ENCODE measurements around the gene CLTCL1.

- TF ChIP-seq CTCF (conservative IDR thresholded peaks at IDR 0.05; ENCODE audit: low read depth in 2 of 2), result no peak
- TF ChIP-seq STAT1 (IDR thresholded peaks at IDR 0.05; ENCODE audit: unreplicated experiment), result no peak
- TF ChIP-seq JUNB (IDR thresholded peaks at IDR 0.05; ENCODE audit: unreplicated experiment), result no peak
- no peak for TF ChIP-seq ZNF331 (CRISPR knock-in tag; IDR thresholded peaks at IDR 0.05; ENCODE audit: low read depth)
- no peak for TF ChIP-seq EZH2phosphoT487 (IDR thresholded peaks at IDR 0.05; ENCODE audit: unreplicated experiment)
- TF ChIP-seq POLR2AphosphoS5 (IDR thresholded peaks at IDR 0.05; ENCODE audit: low read depth), result 0 out of 2 replicates have a peak, but pooled peaks have one; percentile 34
- TF ChIP-seq ETS1 (IDR thresholded peaks at IDR 0.05), result no peak
These were observed 113.4 kb downstream of the CLTCL1 start for GRCh38 chr22:19178065-19178656.

Data from GM23338 (cell line).